ENCODE results near the gene PEX6. TPM values are rescaled to one million over a fixed set of nuclear protein-coding genes. Genes with fewer than 3 reads are reported as not detected.

The PEX6 gene
- total and polyA plus RNA-seq, 2 of the 13 experiments (the other 11 are each of a cell fraction or from before 2014, with no cell fraction given): 5.1 to 6.7 TPM

DNA sequence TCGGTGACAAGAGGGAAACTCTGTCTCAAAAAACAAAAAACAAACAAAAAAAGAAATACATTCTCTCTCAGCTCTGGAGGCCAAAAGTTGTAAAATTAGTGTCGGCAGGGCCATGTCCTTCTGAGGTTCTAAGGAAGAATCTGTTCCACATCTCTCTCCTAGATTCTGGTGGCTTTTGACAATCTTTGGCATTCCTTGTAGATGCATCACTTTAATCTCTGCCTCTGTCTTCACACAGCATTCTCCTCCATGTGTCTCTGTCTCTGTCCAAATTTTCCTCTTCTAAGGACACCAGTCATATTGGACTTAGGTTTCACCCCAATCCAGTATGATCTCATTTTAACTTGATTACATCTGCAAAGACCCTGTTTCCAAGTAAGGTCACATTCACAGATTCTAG is 14.5 kb upstream of the PEX6 start:
- in situ Hi-C loops (cut with HindIII; ENCODE audit: extremely low pct_ligation_motif_present, low pct_unique_long_range_greater_than_20kb) (no loop called here), intact Hi-C loops (cut with micrococcal nuclease; ENCODE audit: unreplicated experiment) (no loop called here)
- no peaks in the 10 kb centered on the region for H3K4me1 ChIP-seq (ENCODE audit: insufficient read depth, low read length)
- no peak overlapping the region for H2AFZ ChIP-seq (ENCODE audit: low read length)
- BruUV-seq (replicated peaks): no TSS peak
- no peak overlapping the region for H3K4me3 ChIP-seq (replicated peaks in 1 of 3; ENCODE audit: insufficient read depth in 1 of 3, low read depth in 2 of 3, low read length in 3 of 3)
- DNase-seq (ENCODE audit: low spot score): no peak
- no peak for FAIRE-seq
- H3K9ac ChIP-seq (ENCODE audit: insufficient read depth, low read depth, low read length): no peak overlapping the region
- 98% methylated on average over 2 of the region's 2 CpGs for WGBS (ENCODE audit: low lambda C conversion rate)
- no peaks in the 10 kb centered on the region for H4K20me1 ChIP-seq (ENCODE audit: insufficient read depth, low read length)
- H3K27me3 ChIP-seq (ENCODE audit: control insufficient read depth in 1 of 2, insufficient read depth in 2 of 2, low read length in 2 of 2): no peaks in the 10 kb centered on the region
- TF ChIP-seq HINFP (CRISPR knock-in tag; IDR thresholded peaks at IDR 0.05; ENCODE audit: low read depth) (no peak), ZNF30 (CRISPR knock-in tag; IDR thresholded peaks at IDR 0.05) (no peak), HNF1B (CRISPR knock-in tag; IDR thresholded peaks at IDR 0.05) (no peak), YY1 (IDR thresholded peaks at IDR 0.05; ENCODE audit: insufficient read depth, insufficient replicate concordance, low read depth, low read length) (no peak), PHB2 (IDR thresholded peaks at IDR 0.05; ENCODE audit: partially characterized antibody) (no peak), TBL1XR1 (IDR thresholded peaks at IDR 0.05; ENCODE audit: borderline replicate concordance, low read length, partially characterized antibody) (no peak), ZBTB14 (CRISPR knock-in tag; IDR thresholded peaks at IDR 0.05) (no peak), ZFYVE20 (CRISPR knock-in tag; IDR thresholded peaks at IDR 0.05; ENCODE audit: borderline replicate concordance, low read depth) (no peak), XRCC5 (optimal IDR thresholded peaks at IDR 0.05; ENCODE audit: low read length) (no peak), MAZ (IDR thresholded peaks at IDR 0.05; ENCODE audit: borderline replicate concordance, low read depth, low read length) (no peak), MAZ (CRISPR knock-in tag; IDR thresholded peaks at IDR 0.05; ENCODE audit: low read depth) (no peak), SOX13 (IDR thresholded peaks at IDR 0.05) (no peak), SOX13 (CRISPR knock-in tag; conservative IDR thresholded peaks at IDR 0.05 in 1 of 2, IDR thresholded peaks at IDR 0.05 in 1 of 2) (no peak), ZBTB39 (CRISPR knock-in tag; IDR thresholded peaks at IDR 0.05) (no peak), MBNL3 (CRISPR knock-in tag; conservative IDR thresholded peaks at IDR 0.05) (no peak)
- H3K27ac ChIP-seq (ENCODE audit: extremely low read length, insufficient read depth, low read length): no peak overlapping the region
- no peak for ATAC-seq
- H3K4me2 ChIP-seq (ENCODE audit: low read depth, low read length): no peak overlapping the region
- peaks cover 11 to 30% of the 10 kb centered on the region in 2 experiments for H3K36me3 ChIP-seq (replicated peaks in 1 of 2; ENCODE audit: control insufficient read depth in 1 of 2, insufficient read depth in 2 of 2, low read length in 2 of 2)
- no peaks in the 10 kb centered on the region for H3K9me3 ChIP-seq (ENCODE audit: low read length)
- peaks cover 2% of the 10 kb centered on the region for H3K79me2 ChIP-seq (ENCODE audit: insufficient read depth, low read length)
- ChIA-PET POLR2A (no interaction called here), CTCF (ENCODE audit: low intra/inter-chr PET ratio, low total read pairs) (no interaction called here)

All from HepG2 (cell line).